ENCODE data around the gene RIBC2. TPM values are rescaled to one million over a fixed set of nuclear protein-coding genes. Genes with fewer than 3 reads are reported as not detected.

The RIBC2 gene
- polyA plus RNA-seq, 1 donor (not counting 4 experiments of a cell fraction or from before 2014, with no cell fraction given) = 0.12 TPM

GRCh38 chr22:45465633-45466032 lies 52.1 kb downstream of the RIBC2 start:
- no peaks in the 10 kb centered on the region for H3K79me2 ChIP-seq (ENCODE audit: control insufficient read depth, insufficient read depth, low read length)
- FAIRE-seq = no peak
- no peak for DNase-seq (ENCODE audit: low read depth, low spot score)
- H3K27me3 ChIP-seq (ENCODE audit: control insufficient read depth, extremely low read depth, insufficient read depth, low read length) = no peaks in the 10 kb centered on the region
- H3K9ac ChIP-seq (ENCODE audit: control insufficient read depth, extremely low read depth, insufficient read depth, low read length) = no peak overlapping the region
- H3K9me3 ChIP-seq (ENCODE audit: control insufficient read depth, low read depth, low read length) = no peaks in the 10 kb centered on the region
- H3K4me2 ChIP-seq (ENCODE audit: control insufficient read depth, extremely low read depth, insufficient read depth, low read depth, low read length) = no peak overlapping the region
- H3K9me1 ChIP-seq (ENCODE audit: control insufficient read depth, extremely low read depth, insufficient read depth, low read length) = no peaks in the 10 kb centered on the region
- no peak overlapping the region for H3K27ac ChIP-seq (ENCODE audit: control insufficient read depth, insufficient read depth, low read length)
- no peaks in the 10 kb centered on the region for H4K20me1 ChIP-seq (ENCODE audit: control insufficient read depth, extremely low read depth, insufficient read depth, low read length)
- peaks cover 20% of the 10 kb centered on the region for H3K4me1 ChIP-seq (ENCODE audit: control insufficient read depth, extremely low read depth, insufficient read depth, low read length)
- TF ChIP-seq CTCF (optimal IDR thresholded peaks at IDR 0.05 in 1 of 3, IDR thresholded peaks at IDR 0.05 in 1 of 3, conservative IDR thresholded peaks at IDR 0.05 in 1 of 3; ENCODE audit: extremely low read depth in 1 of 3, insufficient read depth in 2 of 3, low read length in 3 of 3) (no peak), EZH2 (IDR thresholded peaks at IDR 0.05; ENCODE audit: low read length) (no peak)
- dilution Hi-C loops (cut with MboI; ENCODE audit: extremely low pct_ligation_motif_present, low sequenced_read_pairs) = no loop called here
- no peaks in the 10 kb centered on the region for H3K36me3 ChIP-seq (ENCODE audit: control insufficient read depth in 2 of 2, extremely low read depth in 1 of 2, insufficient read depth in 2 of 2, low read length in 2 of 2)
- no peak overlapping the region for H2AFZ ChIP-seq (ENCODE audit: control insufficient read depth, low read length)
- H3K4me3 ChIP-seq (ENCODE audit: control insufficient read depth in 2 of 3, extremely low read depth in 1 of 3, insufficient read depth in 2 of 3, low read depth in 1 of 3, low read length in 3 of 3) = no peak overlapping the region

- H3K9ac ChIP-seq (ENCODE audit: control insufficient read depth, extremely low read depth, insufficient read depth, low read length) = peak overlapping the region; percentile 57
- peaks cover 20% of the 10 kb centered on the region for H3K4me1 ChIP-seq (ENCODE audit: control insufficient read depth, extremely low read depth, insufficient read depth, low read length)
- no peak for TF ChIP-seq CTCF (optimal IDR thresholded peaks at IDR 0.05 in 1 of 3, IDR thresholded peaks at IDR 0.05 in 1 of 3, conservative IDR thresholded peaks at IDR 0.05 in 1 of 3; ENCODE audit: extremely low read depth in 1 of 3, insufficient read depth in 2 of 3, low read length in 3 of 3)
- no peaks in the 10 kb centered on the region for H3K36me3 ChIP-seq (ENCODE audit: control insufficient read depth in 2 of 2, extremely low read depth in 1 of 2, insufficient read depth in 2 of 2, low read length in 2 of 2)
- peak overlapping the region; percentile 91 for H3K4me2 ChIP-seq (ENCODE audit: control insufficient read depth, extremely low read depth, insufficient read depth, low read depth, low read length)
- H3K9me1 ChIP-seq (ENCODE audit: control insufficient read depth, extremely low read depth, insufficient read depth, low read length) = no peaks in the 10 kb centered on the region
- peak overlapping the region in 2 of 3 experiments; percentile 49 to 50 for H3K4me3 ChIP-seq (ENCODE audit: control insufficient read depth in 2 of 3, extremely low read depth in 1 of 3, insufficient read depth in 2 of 3, low read depth in 1 of 3, low read length in 3 of 3)
- H3K27ac ChIP-seq (ENCODE audit: control insufficient read depth, insufficient read depth, low read length) = peak overlapping the region; percentile 72
- H3K9me3 ChIP-seq (ENCODE audit: control insufficient read depth, low read depth, low read length) = no peaks in the 10 kb centered on the region
- H4K20me1 ChIP-seq (ENCODE audit: control insufficient read depth, extremely low read depth, insufficient read depth, low read length) = no peaks in the 10 kb centered on the region
- H3K27me3 ChIP-seq (ENCODE audit: control insufficient read depth, extremely low read depth, insufficient read depth, low read length) = no peaks in the 10 kb centered on the region
- no peak overlapping the region for H2AFZ ChIP-seq (ENCODE audit: control insufficient read depth, low read length)
- no peaks in the 10 kb centered on the region for H3K79me2 ChIP-seq (ENCODE audit: control insufficient read depth, insufficient read depth, low read length)
- DNase-seq (ENCODE audit: low read depth, low spot score) (no peak), FAIRE-seq (peak; percentile 96)
- dilution Hi-C loops (cut with MboI; ENCODE audit: extremely low pct_ligation_motif_present, low sequenced_read_pairs) = no loop called here
Observed at GRCh38 chr22:45468872-45469271, 55.4 kb downstream of the RIBC2 start.

Measured in keratinocyte (primary cell).